OCI-M1 (cell line): Measurements from ENCODE around the gene MACO1.
"Not testable (repeated sequence)": the region's sequence is repeated elsewhere in the genome, so short reads cannot be mapped to it uniquely, and the experiment has no call there.

Experiments
- DNase-seq: peaks from one replicate; lab custom pipeline; 2025; lab: John Stamatoyannopoulos, UW

Gene MACO1

DNA sequence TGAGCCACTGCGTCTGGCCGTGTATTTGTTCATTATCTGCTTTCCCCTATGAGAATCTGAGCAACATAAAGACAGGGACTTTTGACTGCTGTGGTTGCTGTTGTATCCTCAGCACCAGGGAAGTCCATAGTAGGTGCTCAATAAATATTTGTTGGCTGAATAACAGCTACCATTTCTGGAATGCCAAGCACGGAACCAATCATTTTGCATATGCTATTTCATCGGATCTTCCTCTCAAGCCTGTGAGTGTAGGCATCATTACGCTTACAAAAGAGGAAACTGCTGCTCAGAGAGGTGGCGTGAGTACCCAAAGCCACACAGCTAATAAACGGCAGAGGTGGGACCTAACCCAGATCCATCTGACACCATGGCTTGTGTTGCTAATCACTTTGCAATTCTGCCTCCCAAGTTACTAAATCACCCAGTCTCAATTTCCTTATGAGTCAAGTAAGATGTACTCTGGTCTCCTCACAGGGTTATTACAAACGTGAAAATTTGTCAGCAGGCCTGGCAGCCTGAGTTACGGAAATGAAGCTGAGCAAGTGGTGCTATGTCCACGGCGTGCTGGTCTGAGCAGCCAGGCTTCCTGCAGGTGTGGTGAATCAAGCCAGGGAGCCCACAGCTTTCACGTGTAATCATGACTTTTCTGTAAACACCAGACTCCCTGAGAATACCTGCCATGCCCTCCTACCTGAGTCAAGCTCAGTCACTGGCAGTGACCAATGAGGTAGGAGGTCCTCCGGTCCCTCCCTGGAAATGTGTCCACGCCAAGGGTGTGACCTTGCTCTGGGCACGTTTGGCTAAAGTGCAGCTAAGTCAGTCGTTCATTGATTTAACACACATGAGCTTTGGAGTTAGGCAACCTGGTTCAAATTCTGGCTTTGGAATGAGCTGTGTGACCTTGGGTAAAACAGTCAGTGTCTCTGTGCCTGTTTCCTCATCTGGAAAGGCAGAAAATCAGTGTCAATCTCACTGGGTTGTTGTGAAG is 5.3 kb upstream of the MACO1 start:
- DNase-seq = no peak

DNA sequence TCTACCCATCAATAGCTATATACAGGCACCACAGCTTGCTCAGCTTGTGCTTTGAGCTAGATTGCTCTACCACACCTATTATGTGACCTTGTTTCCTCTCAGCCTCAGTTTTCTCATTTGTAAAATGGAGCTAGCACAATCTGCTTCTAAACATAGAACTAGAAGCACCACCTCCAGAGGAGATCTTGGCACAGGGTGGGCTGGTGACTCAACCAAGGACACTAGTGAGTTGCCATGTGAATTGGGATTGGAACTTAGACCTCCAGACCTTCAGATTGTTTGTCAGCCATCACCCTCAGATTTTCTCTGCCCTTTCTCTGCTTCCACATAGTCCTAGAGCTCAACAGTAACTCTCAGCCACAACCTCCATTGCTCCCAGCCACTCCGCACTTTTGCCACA is 3.0 kb upstream of the MACO1 start:
- no peak for DNase-seq

DNA sequence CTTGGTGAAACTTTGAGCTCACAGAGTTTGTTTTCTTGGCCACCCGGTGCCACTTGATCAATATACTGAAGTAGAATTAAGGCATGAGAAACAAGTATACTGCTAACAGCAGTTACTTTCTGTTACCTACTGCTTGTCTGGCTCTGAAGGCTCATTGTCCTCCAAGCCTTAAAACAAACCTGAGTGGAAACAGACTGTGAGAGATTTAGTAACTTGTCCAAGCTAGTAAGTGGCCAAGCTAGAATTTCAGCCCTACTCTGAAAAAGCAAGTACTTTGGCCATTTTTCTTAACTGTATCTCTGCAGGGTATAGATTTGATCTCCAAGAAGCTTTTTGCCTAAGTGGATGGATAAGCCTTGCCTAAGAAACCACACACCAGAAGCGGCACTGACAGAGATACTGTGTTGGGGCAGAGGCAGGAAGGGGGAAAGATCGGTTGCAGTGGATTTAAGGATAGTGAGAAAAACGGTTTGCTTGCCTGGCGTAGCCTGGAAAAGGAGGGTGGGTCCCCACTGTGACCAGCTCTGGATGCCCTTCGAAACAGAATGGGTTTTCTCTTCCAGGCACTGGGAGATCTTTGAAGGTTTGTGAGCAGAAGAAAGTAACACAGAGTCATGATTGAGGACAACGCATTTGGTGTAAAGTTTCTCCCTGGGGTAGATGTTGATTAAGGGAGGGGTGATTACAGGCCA is 2.1 kb upstream of the MACO1 start:
- DNase-seq = peak; percentile 76

DNA sequence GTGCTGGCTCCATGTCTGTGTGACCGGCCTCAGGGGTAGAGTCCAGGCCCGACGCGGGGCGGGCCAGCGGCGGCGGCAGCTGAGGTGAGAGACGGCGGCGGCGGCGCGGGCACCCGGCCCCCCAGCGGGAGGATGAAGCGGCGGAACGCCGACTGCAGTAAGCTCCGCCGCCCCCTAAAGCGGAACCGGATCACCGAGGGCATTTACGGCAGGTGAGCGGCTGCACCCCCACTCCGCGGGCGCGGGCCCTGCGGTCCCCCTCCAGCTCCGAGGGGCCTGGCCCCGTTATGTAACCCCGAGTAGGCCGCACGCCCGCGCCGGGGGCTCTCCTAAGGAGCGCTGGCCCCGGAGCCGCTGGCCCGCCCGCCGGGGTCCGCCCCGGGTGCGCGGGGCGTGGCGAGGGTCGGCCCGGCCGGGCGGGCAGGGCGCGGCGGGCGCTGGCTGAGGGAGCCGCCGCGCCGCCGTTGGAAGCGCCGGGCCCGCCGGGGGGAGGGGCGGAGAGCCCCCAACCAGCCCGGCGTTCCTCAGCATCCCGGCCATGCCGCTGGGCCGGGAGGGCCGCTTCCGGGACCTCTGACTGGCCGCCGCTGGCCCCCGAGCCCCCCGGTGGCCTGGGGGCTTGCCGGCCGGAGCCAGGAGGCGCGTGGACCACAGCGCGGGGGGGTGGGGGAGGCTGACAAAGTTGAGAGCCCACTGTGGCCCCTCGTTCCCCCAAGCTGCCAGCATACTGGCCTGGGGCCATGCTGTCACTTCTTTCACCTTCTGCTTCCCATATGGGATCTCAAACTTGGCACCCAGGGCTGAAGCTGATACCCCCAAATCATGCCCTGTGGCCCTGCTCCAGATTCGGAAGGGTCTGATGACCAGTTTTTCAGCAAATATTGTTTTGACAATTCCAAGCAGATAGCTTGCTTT is 527 bp downstream of the MACO1 start:
- DNase-seq = peak; percentile 44

DNA sequence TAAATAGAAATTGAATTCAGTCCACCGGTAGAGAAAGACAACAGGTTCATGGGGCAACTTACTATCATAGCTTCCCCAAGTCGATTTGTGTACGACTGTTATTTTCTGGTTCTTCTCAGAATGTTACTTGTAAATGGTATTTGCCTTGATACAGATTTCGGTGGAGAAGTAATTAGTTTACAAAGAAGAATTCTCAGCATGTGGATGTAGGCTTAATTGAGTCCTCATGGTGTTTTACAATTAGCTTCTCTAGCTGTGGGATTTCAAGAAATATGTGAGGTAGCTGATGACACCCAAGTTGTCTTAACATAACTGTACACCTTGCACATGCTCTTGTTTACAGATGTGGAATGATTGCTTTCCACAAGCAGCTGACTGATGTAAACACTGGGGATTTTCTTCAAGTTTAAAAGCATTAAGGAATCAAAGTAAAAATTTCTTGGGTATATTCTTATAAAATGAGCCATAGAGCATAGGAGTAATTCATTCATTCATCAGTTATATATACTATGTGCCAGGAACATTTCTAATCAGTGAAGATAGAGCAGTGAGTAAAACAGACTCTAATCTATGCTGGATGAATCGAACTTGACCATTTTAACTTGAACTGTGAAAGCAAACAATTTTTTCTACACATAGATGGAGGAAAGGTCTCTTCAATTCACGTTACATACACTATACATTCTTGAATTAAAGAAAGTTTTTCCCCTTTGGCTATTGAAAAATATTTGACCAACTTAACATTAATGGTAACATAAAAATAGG is 1.4 kb downstream of the MACO1 start:
- DNase-seq = peak; percentile 49

DNA sequence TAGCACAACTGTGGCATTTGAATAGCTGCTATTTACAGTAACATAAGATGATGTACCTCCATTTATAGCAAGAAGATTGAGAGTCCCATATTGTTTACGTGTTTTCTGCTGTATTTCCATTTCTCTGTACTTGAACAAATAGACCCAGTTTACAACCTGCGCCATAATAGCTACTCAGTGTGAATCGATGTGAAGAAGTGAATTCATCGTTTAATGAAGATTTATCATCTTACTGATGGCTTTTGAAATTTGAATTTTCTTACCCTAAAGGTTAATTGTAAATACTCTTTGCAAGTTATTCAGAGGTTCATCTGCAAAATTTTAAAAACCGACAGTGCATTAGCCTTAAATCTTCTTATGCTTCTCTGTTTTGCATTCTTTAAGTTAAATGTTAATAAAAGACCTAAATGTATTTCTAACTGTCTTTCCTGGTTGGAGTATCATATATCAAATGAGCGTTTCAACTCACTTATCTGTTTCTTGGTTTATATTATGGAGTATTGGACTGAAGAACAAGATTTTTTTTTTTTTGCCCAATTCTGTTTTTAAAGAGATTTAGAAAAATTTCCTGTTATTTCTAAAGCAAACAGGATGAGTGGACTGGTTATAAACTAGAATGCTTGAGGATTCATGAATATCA is 2.2 kb downstream of the MACO1 start:
- DNase-seq = peak; percentile 43

DNA sequence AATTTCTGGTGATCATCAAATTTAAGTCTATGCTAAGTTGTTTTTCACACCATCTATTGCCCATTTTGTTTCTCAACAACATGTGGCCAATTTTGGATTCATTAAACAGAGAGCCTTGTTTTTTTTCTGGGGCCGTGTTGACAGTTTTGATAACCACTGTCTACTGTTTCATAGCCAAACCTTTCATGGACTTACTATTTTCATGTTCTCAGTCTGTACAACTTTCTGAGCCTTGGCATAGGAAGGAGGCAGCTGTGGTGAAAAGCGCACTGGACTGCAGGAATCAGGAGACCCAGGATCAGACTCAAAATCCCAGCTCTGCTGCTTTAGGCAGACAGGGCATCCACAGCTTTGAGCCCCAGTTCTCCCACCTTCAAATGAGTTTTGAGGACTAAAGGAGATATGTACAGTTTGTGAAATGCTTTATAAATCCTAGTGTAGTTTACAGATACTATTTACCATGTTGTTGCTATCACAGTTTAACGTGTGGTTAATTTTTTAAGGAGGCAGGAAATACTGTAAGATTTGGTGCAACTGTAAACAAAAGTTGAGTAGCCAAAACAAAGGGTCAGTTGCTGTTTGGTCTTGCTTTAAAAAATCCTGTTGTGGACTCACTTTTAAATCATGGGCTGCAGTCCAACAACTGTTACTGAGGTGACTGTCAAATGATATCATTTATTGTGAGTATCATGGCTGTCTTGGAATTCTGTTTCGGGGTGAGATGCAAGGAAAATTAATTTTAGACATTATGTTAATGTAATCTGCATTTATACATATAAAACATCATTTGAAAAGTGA is 2.9 kb downstream of the MACO1 start:
- DNase-seq = peak; percentile 40

DNA sequence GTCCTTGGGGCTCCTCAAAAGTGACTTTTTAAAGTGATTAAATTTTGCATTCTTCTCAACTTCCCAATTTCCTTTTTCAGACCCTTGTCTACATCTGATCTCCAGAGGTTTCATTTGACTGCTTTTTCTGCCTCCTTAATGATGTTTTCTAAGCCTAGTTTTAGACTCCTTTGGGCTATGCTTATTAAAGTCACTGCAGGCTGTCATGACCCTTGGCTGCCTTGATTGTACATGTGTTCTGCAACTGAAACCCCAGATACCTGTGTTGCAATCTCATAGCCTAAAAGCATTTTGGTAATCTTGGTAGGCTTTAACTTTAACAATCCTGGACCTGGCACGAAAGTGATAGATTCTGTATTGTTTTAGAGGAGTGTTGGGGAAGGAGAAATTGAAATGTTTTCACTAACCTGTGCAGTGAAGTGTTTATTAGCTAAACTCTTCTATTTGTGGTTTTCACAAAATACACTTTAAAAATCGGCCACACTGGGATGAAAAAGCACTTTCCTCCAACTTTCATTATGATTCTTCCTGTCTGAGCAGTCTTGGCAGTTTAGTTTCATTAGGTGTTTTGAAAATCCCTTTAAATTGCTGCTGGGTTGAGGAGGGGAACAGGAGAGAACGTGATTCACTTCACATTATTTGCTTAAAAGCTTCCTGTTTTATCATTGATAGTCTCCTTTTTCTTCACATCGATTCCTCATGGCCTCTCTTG is 4.9 kb downstream of the MACO1 start:
- DNase-seq = peak; percentile 53

DNA sequence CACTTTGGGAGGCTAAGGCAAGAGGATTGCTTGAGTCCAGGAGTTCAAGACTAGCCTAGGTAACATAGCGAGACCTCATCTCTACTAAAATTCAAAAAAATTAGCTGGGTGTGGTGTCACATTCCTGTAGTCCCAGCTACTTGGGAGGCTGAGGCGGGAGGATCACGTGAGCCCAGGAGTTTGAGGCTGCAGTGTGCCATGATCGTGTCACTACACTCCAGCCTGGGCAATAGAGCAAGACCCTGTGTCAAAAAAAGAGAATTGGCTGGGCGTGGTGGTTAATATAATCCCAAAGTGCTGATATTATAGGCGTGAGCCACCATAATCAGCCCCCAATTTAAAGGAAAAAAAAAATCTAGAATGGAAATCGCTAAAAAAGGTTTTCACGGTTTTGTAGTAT is 7.0 kb downstream of the MACO1 start:
- DNase-seq = no peak

DNA sequence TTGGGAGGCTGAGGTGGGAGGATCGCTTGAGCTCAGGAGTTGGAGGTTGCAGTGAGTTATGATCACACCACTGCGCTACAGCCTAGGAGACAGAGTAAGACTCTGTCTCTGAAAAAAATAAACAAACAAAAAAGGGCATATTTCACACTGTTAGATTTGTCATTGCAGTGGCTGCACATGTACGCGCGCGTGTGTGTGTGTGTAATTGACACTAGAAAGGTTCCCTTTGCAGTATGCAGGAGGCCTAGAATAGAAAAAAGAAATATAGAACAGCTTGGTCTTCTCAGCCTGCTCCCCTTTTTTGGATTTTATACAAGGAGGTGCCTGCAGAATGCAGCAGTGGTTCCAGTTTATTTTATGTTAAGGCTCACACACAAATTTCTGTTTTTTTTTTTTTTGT is 8.6 kb downstream of the MACO1 start:
- DNase-seq = no peak

DNA sequence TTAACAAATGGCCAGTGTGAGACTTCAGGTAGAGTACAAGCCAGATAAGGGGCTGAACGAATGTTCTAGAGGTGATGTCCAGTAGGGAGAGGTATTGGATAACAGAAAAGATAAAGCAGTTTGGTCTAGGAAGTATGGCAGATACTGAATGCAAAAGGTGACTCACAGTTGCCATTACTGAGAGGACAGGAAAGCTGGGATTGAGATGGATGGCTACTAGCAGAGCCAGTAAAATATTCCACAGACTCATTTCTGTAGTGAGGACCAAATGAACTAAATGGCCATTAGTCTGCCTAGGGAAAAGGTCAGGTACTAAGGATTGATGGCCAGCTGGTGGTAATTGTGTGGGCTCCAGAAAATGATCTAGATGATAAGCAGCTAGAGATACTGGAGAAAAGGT is 11.5 kb downstream of the MACO1 start:
- DNase-seq = no peak

DNA sequence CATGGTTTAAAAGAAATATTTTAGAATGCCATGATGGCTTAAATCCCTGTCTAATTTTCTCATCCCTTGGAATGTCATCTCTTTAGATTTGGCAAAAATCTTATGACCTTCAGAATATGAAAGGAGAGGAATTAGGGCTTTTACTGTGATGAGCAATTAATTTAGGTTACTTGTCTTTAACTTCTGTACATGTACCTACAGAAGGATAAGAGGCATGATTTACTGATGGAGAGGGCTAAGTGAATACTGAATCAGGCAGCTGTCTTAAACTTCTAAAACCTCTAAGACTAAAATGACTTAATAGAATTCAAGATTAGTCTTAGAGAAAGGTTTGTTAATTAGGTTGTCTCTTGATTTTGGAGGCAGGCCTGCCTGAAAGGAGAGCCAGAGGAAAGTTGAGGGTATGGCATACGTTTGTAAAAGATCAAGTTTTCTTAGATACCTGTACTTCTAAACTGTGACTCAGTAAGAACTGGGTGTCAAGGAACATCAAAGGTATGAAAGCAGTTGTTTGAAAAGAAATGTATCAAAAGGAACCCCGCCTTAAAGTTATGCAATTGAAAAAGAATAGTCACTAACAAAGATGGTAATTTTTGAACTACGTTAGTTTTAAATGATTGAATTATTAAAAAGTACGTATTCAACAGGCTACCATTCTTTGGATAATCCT is 12.5 kb downstream of the MACO1 start:
- no peak for DNase-seq

DNA sequence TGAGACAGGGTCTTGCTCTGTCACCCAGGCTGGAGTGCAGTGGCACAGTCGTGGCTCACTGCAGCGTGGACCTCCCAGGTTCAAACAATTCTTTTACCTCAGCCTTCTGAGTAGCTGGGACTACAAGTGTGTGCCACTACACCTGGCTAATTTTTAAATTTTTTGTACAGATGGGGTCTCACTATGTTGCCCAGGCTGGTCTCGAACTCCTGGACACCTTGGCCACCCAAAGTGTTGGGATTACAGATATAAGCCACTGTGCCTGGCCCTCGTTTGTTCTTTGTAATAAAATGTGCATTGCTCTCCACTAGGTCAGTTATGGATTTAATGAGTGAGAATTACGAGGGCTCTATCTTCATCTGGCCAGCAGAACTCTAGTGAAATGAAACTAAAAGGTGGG is 13.9 kb downstream of the MACO1 start:
- not testable (repeated sequence) for DNase-seq

DNA sequence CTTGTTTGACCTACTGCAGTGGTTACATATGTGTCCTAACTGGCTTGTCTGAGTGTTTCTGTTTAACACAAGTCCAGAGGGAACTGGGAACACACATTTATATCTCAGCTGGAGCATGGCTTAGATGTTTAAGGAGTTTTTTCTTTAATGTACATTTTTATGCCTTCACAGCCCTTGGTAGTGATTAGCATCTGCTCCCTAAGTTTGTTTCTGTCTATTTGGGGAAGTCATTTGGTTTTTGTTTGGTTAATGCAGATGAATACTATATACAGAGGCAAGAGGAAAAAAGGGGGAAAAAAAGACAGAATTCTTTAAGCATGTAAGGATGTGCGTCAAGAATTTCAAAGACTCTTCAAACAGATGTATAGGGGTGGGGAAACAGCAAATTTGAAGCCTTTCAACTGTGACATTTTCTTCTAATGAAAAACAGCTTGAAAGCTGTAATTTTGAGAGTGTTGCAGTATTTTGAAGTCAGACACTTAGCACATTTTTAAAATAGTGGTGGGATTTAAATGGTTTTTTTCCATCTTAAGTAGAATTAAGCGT is 15.4 kb downstream of the MACO1 start:
- peak; percentile 40 for DNase-seq

DNA sequence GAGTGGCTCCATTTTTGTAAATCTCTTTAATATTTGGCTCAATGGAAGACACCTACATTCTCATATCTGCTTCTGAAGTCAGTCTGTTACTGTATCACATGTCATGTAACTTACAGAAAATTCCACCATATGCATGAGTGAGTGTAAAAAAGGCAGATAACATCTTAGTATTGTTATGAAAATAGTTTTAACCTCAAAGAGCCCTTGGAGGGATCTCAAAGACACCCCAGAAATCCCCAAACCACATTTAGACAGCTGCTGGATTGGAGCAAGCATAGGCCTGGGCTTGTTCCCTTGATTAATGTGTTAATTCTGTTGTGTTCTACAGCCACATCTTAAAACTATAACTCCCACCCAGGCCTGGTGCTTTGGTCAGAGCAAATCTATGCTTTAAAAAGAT is 16.9 kb downstream of the MACO1 start:
- no peak for DNase-seq

DNA sequence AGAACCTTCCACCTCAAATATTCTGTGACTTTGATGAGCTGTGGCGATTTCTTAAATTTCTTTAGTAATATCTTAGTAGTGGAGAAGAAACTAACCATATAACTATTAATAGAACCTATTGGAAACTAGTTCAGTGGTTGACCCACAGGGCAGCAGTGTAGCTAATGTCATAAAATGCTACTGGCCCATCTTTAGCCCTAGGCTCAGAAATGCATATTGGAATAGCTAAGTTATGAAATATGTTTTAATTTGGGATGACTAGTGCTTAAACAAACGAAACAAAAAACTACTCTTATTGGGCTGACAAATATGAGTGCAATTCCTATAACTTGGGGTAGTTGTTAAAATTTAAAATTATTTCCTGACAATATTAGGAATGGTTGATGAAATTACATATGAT is 20.2 kb downstream of the MACO1 start:
- DNase-seq = no peak

DNA sequence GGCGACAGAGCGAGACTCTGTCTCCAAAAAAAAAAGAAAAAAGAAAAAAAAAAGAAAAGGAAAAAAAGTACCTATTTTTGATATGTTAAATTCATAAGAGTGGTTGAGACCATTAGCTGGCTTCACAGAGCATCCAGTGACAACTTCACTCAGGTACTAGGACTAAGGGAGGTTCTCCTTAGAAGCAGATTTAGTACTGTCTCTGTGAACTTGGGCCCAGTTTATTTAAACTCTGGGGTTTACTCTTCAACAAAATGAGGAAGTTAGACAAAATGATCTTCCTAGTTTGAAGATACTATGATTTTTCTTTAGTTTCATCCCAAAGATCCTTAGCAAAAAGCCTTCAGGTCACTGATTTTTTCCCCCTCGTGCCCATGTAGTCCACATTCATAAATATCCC is 21.2 kb downstream of the MACO1 start:
- DNase-seq = peak; percentile 40

DNA sequence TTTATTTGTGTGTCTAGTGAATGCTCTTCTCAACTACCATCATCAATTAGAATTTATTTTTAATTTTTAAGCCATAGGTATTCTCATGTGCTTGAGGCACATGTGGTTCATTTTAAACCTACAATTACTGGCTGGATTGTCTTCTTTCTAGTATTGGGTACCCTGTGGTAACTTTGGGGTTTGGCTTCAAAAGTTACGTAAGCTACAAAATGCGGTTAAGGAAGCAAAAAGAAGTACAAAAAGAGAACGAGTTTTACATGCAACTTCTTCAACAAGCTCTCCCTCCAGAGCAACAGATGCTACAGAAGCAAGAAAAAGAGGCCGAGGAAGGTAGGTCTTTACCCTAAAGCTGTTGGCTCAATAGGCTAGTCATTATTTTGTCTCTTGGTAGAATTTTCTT is 25.8 kb downstream of the MACO1 start:
- DNase-seq = no peak
